GM19328 (cell line): ENCODE measurements around the gene HLA-DPB1.

Source experiments
- ATAC-seq: cut with Tn5 transposase; IDR thresholded peaks from one replicate; pipeline ENCODE4 v1.9.1; 2021; ENCODE audit warnings: mild to moderate bottlenecking, moderate library complexity; ENCODE audit not compliant: unreplicated experiment

Gene HLA-DPB1

GRCh38 chr6:33128318-33128717 lies 52.5 kb downstream of the HLA-DPB1 start:
- no peak for ATAC-seq

- no peak for ATAC-seq
These were observed 56.3 kb downstream of the HLA-DPB1 start for GRCh38 chr6:33132081-33132524.

- ATAC-seq, result no peak
These were observed 60.6 kb downstream of the HLA-DPB1 start for GRCh38 chr6:33136310-33136900.
